Right lung (tissue), 5 donors: ENCODE measurements around the gene CDH16. TPM values are rescaled to one million over a fixed set of nuclear protein-coding genes. Genes with fewer than 3 reads are reported as not detected.
"Not testable (repeated sequence)": the region's sequence is repeated elsewhere in the genome, so short reads cannot be mapped to it uniquely, and the experiment has no call there.

Experiments
- DNase-seq, 2 donors: peaks; one replicate each; pipeline ENCODE4 v3.0.0-alpha.2; 2013
- polyA plus RNA-seq, 5 donors: library from polyadenylated mRNA; unstranded; fragments of 120-200 nt; gene quantifications; one replicate each; pipeline versions ENCODE4 v1.2.1 to v1.2.3, GENCODE V29; 2013; ENCODE audit warnings: inconsistent platforms in 1 of 5, low replicate concordance in 1 of 5; ENCODE audit not compliant: insufficient read length in 5 of 5, insufficient read depth in 1 of 5

The CDH16 gene
- polyA plus RNA-seq, 5 donors, result 22.5 to 66.6 (median 37.7) TPM

DNA sequence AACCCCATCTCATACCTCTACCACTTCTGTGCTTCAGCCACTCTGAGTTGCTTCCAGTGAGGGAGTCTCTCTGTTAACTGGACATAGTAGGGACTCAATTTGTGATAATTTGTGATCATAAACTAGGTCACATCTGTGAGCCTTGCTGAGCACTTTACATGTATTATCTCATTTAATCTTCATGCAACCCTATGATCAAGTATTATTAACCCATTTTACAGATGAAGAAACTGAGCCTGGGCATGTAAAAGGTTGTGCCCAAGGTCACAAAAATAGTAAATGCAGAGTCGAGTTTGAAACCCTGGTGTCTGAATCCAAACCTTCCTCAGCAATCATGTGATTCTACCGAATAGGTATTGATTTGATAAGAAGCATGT, 19.8 kb downstream of the CDH16 start:
- DNase-seq, result no peak

DNA sequence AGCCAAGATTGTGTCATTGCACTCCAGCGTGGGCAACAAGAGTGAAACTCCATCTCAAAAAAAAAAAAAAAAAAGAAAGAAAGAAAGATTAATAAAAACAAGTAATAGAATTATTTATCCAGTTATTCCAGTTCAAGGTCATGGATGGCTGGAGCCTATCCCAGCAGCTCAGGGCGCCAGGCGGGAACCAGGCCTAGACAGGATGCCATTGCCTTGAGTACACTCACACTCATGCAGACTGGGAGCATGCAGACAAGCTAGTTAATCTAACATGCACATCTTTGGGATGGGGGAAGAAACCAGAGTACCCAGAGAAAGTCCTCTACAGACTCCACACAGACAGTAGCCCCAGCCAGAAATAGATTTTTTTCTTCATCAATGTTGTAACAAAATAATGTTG, 20.5 kb downstream of the CDH16 start:
- DNase-seq, result no peak

DNA sequence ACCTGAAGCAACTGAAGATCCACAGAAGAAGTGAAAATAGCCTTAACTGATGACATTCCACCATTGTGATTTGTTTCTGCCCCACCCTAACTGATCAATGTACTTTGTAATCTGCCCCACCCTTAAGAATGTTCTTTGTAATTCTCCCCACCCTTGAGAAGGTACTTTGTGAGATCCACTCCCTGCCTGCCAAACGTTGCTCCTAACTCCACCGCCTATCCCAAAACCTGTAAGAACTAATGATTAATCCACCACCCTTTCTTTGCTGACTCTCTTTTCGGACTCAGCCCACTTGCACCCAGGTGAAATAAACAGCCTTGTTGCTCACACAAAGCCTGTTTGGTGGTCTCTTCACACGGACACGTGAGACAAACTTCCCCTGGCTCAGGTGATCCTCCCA, 22.0 kb downstream of the CDH16 start:
- not testable (repeated sequence) for DNase-seq

DNA sequence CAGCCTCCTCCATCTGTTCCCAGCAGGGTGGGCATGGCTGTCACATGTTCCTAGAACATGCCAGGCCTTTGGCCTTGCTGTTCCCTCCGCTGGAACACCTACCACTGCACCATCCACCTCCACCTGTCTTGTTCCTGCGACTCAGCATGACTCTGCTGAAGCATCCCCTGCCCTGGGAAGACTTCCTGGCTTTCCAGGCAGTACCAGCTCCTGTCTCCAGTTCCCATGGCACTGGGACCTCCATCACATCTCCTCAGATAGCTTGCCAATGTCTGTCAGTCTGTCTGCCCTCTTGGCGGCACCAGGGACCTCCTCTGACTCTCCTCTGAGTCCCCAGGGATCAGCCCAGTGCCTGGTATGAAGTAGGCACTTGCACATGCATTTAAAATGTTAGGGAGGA, 22.7 kb downstream of the CDH16 start:
- no peak for DNase-seq

- no peak for DNase-seq
Measured at GRCh38 chr16:66895689-66895979, 23.1 kb downstream of the CDH16 start.

- DNase-seq, result peak; percentile 61 to 78
Measured at GRCh38 chr16:66894948-66895688, 23.6 kb downstream of the CDH16 start.

DNA sequence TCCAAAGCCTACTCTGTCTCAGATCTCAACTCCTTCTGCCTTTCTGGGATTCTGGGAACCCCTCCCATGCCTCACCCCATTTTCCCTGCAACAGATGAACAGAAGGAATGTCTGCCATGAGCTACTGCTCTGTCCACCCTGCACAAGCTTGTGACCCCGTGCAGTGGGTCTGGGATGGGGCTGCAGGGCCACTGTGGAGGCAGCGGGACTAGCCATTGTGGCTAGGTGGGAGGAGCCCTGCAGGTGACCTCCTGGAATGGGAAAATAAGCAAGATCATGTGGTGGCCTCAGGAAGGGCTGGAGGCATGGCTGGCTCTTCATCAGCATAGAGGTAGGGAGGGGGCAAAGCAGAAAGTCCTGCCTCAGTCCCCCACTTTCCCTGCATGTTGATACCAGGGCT, 24.6 kb downstream of the CDH16 start:
- no peak for DNase-seq

GRCh38 chr16:66891797-66892196, 26.9 kb downstream of the CDH16 start:
- DNase-seq, result no peak

- DNase-seq, result no peak
Measured at GRCh38 chr16:66891360-66891759, 27.3 kb downstream of the CDH16 start.

- no peak for DNase-seq
Measured at GRCh38 chr16:66890799-66891198, 27.9 kb downstream of the CDH16 start.

DNA sequence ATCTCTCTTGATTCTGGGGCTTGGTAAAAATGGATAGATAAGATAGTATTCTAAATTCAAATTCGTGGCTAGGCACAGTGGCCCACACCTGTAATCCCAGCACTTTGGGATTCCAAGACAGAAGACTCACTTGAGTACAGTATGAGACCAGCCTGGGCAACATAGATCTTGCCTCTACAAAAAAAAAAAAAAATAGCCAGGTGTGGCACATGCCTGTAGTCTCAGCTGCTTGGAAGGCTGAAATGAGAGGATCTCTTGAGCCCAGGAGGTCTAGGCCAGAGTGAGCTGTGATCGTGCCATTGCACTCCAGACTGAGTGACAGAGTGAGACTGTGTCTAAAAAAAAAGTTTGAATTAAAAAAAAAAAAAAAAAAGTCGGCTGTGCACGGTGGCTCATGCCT, 29.1 kb downstream of the CDH16 start:
- no peak for DNase-seq

GRCh38 chr16:66888647-66889615, 29.8 kb downstream of the CDH16 start:
- DNase-seq, result no peak

- no peak for DNase-seq
Measured at GRCh38 chr16:66886914-66887313, 31.8 kb downstream of the CDH16 start.

GRCh38 chr16:66886321-66886720, 32.4 kb downstream of the CDH16 start:
- DNase-seq, result no peak

DNA sequence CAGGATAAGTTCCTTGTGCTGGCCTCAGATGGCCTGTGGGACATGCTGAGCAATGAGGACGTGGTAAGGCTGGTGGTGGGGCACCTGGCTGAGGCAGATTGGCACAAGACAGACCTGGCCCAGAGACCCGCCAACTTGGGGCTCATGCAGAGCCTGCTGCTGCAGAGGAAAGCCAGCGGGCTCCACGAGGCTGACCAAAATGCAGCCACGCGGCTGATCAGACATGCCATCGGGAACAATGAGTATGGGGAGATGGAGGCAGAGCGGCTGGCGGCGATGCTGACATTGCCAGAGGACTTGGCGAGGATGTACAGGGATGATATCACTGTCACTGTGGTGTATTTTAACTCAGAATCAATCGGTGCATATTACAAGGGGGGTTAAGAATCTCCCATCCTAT, 33.2 kb downstream of the CDH16 start:
- no peak for DNase-seq

DNA sequence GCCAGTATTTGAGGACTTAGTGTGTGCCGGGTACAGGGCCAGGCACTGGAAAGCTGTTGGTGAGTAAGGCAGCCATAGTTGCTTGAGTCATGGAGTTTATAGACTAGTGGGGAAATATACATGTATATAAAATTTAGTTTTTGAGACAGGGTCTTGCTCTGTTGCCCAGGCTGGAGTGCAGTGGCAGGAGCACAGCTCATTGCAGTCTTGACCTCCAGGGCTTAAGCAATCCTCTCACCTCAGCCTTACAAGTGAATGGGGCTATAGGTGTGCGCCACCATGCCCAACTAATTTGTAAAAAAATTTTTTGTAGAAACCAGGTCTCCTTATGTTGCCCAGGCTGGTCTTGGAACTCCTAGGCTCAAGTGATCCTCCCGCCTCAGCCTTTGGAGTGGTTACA, 36.0 kb downstream of the CDH16 start:
- no peak for DNase-seq

GRCh38 chr16:66881964-66882508, 36.6 kb downstream of the CDH16 start:
- no peak for DNase-seq

- DNase-seq, result no peak
Measured at GRCh38 chr16:66881560-66881959, 37.1 kb downstream of the CDH16 start.

DNA sequence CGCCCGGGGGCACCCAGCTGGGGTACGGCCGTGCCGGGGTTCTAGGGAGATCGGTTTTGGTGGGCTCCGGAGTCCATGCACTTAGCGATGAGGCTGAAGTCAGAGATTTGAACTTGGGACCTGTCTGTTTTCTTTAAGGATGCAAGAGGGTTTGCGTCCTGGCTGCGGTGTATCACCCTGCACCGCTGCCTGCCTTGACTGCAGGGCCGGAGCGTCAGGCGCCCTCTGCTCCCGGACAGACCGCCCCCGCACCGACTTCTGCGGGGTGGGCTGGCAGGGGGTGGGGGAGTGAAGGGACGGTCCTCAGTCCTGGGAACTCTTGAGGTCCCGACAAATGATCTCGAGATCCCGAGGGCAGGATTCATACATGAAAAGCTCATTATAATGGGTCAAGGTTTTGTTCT, 37.7 kb downstream of the CDH16 start:
- no peak for DNase-seq

DNA sequence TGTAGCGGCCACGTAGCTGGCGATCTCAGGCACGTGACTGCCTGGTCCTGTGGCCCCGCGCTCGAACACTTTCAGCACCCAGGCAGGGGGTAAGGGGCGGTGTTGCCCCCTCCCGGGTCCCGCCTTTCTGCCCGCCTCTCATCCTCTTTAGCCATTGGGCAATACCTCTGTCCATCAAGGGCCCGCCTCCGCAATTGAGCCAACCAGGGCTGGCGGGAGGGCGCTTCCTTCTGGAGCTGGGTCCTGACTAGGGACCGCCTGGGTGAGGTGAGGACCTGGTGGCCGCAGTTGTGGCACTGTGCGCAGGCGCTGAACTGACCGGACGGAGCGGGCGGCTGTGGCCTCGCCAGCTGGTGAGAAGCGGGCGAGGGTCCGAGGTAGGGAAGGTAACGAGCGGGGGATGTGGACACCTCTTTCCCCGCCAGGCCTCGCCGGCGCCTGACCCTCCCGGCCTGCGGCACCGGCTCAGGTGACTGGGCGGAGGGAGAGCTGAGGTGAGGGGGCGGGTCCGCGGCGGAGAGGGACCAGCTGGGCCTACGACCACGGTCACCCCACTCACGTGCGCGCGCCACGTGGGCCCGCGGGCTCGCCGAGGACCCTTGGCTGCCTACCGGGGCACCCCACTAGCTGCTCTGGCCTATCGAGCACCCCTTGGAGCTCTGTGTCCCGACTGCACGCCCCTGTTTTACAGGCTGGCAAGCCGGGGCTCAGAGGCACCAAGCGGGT, 38.2 kb downstream of the CDH16 start, which contains the start of gene PDP2:
PDP2 (plus strand) TSS at position 228 of the 726 bp plus-strand sequence. CDS start 3,770 bp downstream, outside the sequence.
- peak; percentile 92 for DNase-seq

DNA sequence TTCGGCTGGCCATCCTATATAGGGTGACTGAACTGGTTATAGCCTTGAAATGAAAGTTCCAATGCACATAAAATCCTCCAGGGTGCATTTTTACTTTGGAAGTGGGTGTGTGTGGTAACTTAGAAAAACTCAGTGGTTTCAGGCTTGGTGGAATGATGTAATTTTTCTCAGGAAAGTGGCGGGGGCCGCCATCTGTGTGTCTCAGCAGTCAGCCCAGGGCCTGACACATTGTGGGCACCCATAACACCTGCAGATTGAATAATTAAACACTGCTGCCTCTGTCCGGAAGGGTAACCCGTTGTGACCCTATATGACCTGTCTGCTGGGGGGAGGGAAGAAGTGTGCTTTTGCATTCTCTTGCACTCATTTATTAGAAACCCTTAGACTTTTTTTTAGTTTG, 40.6 kb downstream of the CDH16 start:
- no peak for DNase-seq
